HG02884 (cell line): ENCODE results near the gene HEBP2.
"Not testable (repeated sequence)": the region's sequence is repeated elsewhere in the genome, so short reads cannot be mapped to it uniquely, and the experiment has no call there.

Experiments
- ATAC-seq: cut with Tn5 transposase; IDR thresholded peaks from one replicate; pipeline ENCODE4 v1.9.1; 2021; ENCODE audit warnings: mild to moderate bottlenecking, moderate library complexity; ENCODE audit not compliant: unreplicated experiment

The HEBP2 gene

GRCh38 chr6:138422861-138423260 is 18.8 kb downstream of the HEBP2 start:
- ATAC-seq = no peak

GRCh38 chr6:138424004-138424904 is 20.2 kb downstream of the HEBP2 start:
- no peak for ATAC-seq

GRCh38 chr6:138425256-138425655 is 21.2 kb downstream of the HEBP2 start:
- not testable (repeated sequence) for ATAC-seq

- no peak for ATAC-seq
Measured at GRCh38 chr6:138426500-138427123, 22.6 kb downstream of the HEBP2 start.

GRCh38 chr6:138427701-138428100 is 23.7 kb downstream of the HEBP2 start:
- no peak for ATAC-seq

- no peak for ATAC-seq
Measured at GRCh38 chr6:138428944-138429598, 25.0 kb downstream of the HEBP2 start.

GRCh38 chr6:138429761-138430160 is 25.7 kb downstream of the HEBP2 start:
- ATAC-seq = no peak

- no peak for ATAC-seq
Measured at GRCh38 chr6:138430361-138431145, 26.5 kb downstream of the HEBP2 start.

GRCh38 chr6:138431256-138432062 is 27.4 kb downstream of the HEBP2 start:
- no peak for ATAC-seq

GRCh38 chr6:138432063-138432356 is 28.0 kb downstream of the HEBP2 start:
- ATAC-seq = no peak

GRCh38 chr6:138434096-138434495 is 30.1 kb downstream of the HEBP2 start:
- no peak for ATAC-seq

- ATAC-seq = no peak
Measured at GRCh38 chr6:138434925-138435324, 30.9 kb downstream of the HEBP2 start.

- ATAC-seq = no peak
Measured at GRCh38 chr6:138439546-138439945, 35.5 kb downstream of the HEBP2 start.

- no peak for ATAC-seq
Measured at GRCh38 chr6:138440296-138440695, 36.3 kb downstream of the HEBP2 start.

GRCh38 chr6:138440758-138441357 is 36.8 kb downstream of the HEBP2 start:
- no peak for ATAC-seq

- no peak for ATAC-seq
Measured at GRCh38 chr6:138441965-138442364, 37.9 kb downstream of the HEBP2 start.

- no peak for ATAC-seq
Measured at GRCh38 chr6:138442663-138443062, 38.6 kb downstream of the HEBP2 start.

- ATAC-seq = no peak
Measured at GRCh38 chr6:138443979-138444378, 40.0 kb downstream of the HEBP2 start.

- no peak for ATAC-seq
Measured at GRCh38 chr6:138446821-138447220, 42.8 kb downstream of the HEBP2 start.

- ATAC-seq = peak; percentile 67
Measured at GRCh38 chr6:138450445-138450844, 46.4 kb downstream of the HEBP2 start.
